ENCODE results near the gene CLIP1. TPM values are rescaled to one million over a fixed set of nuclear protein-coding genes. Genes with fewer than 3 reads are reported as not detected.

CLIP1 gene
- total and polyA plus RNA-seq, 2 of the 13 experiments (the other 11 are each of a cell fraction or from before 2014, with no cell fraction given), result 28.9 to 43.7 TPM

DNA sequence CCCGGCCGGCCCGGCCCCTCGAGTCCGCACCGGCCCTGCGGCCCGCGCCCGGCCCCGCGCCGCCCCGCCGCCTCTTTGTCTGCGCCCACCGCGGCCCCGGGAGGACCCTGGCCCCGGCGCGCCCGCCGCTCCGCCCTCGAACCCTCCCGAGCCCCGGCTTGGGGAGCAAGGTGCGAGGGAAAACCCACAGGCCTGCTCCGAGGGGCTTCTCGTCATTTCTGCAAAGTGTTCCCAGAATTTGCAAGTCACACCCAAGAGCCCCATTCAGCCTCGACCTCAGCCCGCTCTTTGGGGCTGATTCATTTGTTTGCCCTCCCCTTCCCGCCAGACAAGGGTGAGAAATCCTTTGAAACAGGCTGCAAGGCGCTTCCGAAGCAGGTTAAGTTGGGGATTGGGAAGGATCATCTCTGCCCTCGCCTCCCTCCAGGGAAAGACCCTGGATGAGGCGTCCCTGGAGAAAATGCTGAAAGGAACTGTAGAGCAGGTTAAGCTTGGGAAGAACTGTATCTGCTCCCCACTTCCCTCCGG is 325 bp upstream of the CLIP1 start (continued):
- no peak for TF ChIP-seq PAF1 (CRISPR knock-in tag; IDR thresholded peaks at IDR 0.05)
- no peak for TF ChIP-seq EZH2 (conservative IDR thresholded peaks at IDR 0.05; ENCODE audit: low read depth, low read length)
- TF ChIP-seq, protein P1, sequence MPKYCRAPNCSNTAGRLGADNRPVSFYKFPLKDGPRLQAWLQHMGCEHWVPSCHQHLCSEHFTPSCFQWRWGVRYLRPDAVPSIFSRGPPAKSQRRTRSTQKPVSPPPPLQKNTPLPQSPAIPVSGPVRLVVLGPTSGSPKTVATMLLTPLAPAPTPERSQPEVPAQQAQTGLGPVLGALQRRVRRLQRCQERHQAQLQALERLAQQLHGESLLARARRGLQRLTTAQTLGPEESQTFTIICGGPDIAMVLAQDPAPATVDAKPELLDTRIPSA (CRISPR knock-in tag; IDR thresholded peaks at IDR 0.05; ENCODE audit: borderline replicate concordance), result no peak
- no peak for TF ChIP-seq ZIK1 (CRISPR knock-in tag; IDR thresholded peaks at IDR 0.05; ENCODE audit: borderline replicate concordance, low read depth)
- no peak for TF ChIP-seq ZNF780A (CRISPR knock-in tag; IDR thresholded peaks at IDR 0.05)
- no peak for TF ChIP-seq KDM3A (CRISPR knock-in tag; IDR thresholded peaks at IDR 0.05; ENCODE audit: low read depth)
- no peak for TF ChIP-seq ZNF296 (CRISPR knock-in tag; conservative IDR thresholded peaks at IDR 0.05)
- no peak for TF ChIP-seq KLF11 (CRISPR knock-in tag; IDR thresholded peaks at IDR 0.05)
- no peak for TF ChIP-seq PRPF4 (IDR thresholded peaks at IDR 0.05; ENCODE audit: low read depth, low read length, poor library complexity, severe bottlenecking)
- no peak for TF ChIP-seq ZNF382 (CRISPR knock-in tag; IDR thresholded peaks at IDR 0.05; ENCODE audit: borderline replicate concordance)
- TF ChIP-seq NFKBIZ (CRISPR knock-in tag; IDR thresholded peaks at IDR 0.05), result 0 out of 2 replicates have a peak, but pooled peaks have one; percentile 13
- TF ChIP-seq U2AF2 (IDR thresholded peaks at IDR 0.05; ENCODE audit: low read depth, low read length), result no peak
- TF ChIP-seq, protein P2, sequence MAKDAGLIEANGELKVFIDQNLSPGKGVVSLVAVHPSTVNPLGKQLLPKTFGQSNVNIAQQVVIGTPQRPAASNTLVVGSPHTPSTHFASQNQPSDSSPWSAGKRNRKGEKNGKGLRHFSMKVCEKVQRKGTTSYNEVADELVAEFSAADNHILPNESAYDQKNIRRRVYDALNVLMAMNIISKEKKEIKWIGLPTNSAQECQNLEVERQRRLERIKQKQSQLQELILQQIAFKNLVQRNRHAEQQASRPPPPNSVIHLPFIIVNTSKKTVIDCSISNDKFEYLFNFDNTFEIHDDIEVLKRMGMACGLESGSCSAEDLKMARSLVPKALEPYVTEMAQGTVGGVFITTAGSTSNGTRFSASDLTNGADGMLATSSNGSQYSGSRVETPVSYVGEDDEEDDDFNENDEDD (CRISPR knock-in tag; IDR thresholded peaks at IDR 0.05; ENCODE audit: borderline replicate concordance), result peak; percentile 65
- 0 out of 2 replicates have a peak, but pooled peaks have one; percentile 8 for TF ChIP-seq KAT8 (CRISPR knock-in tag; IDR thresholded peaks at IDR 0.05)
- peak; percentile 62; the same call in 1 of the 2 replicates for TF ChIP-seq NFE2L2 (IDR thresholded peaks at IDR 0.05; ENCODE audit: low read length)
- peak; percentile 78 for TF ChIP-seq FOSL2 (CRISPR knock-in tag; IDR thresholded peaks at IDR 0.05)
- TF ChIP-seq MBD4 (IDR thresholded peaks at IDR 0.05; ENCODE audit: borderline replicate concordance, low read length), result no peak
- no peak for TF ChIP-seq TBL1XR1 (IDR thresholded peaks at IDR 0.05; ENCODE audit: borderline replicate concordance, low read length, partially characterized antibody)
- no peak for TF ChIP-seq MYC (CRISPR knock-in tag; IDR thresholded peaks at IDR 0.05; ENCODE audit: borderline replicate concordance)
- TF ChIP-seq ZFP41 (CRISPR knock-in tag; IDR thresholded peaks at IDR 0.05; ENCODE audit: borderline replicate concordance), result no peak
- TF ChIP-seq, protein P3, sequence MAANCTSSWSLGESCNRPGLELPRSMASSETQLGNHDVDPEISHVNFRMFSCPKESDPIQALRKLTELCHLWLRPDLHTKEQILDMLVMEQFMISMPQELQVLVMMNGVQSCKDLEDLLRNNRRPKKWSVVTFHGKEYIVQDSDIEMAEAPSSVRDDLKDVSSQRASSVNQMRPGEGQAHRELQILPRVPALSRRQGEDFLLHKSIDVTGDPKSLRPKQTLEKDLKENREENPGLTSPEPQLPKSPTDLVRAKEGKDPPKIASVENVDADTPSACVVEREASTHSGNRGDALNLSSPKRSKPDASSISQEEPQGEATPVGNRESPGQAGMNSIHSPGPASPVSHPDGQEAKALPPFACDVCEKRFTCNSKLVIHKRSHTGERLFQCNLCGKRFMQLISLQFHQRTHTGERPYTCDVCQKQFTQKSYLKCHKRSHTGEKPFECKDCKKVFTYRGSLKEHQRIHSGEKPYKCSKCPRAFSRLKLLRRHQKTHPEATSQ (CRISPR knock-in tag; IDR thresholded peaks at IDR 0.05; ENCODE audit: borderline replicate concordance), result no peak
- no peak for TF ChIP-seq EP300 (IDR thresholded peaks at IDR 0.05; ENCODE audit: low read depth in 2 of 2, low read length in 2 of 2)
- TF ChIP-seq EP300 (CRISPR knock-in tag; IDR thresholded peaks at IDR 0.05; ENCODE audit: borderline replicate concordance), result peak; percentile 17; the same call in 1 of the 2 replicates
- no peak for TF ChIP-seq SNAI1 (CRISPR knock-in tag; IDR thresholded peaks at IDR 0.05; ENCODE audit: borderline replicate concordance)
- no peak for TF ChIP-seq IKZF1 (IDR thresholded peaks at IDR 0.05)
- no peak for TF ChIP-seq ZNF563 (CRISPR knock-in tag; IDR thresholded peaks at IDR 0.05)
- no peak for TF ChIP-seq MTA1 (CRISPR knock-in tag; IDR thresholded peaks at IDR 0.05; ENCODE audit: borderline replicate concordance)
